ENCODE data around the gene SPARCL1.

GRCh38 chr4:87444741-87445140 is 84.4 kb downstream of the SPARCL1 start:
- no peak for TF ChIP-seq CTCF (IDR thresholded peaks at IDR 0.05)
- TF ChIP-seq ZFX (IDR thresholded peaks at IDR 0.05; ENCODE audit: borderline replicate concordance), result no peak

Data from 22Rv1 (cell line).